SKM-1 treated with dmso at 0.1 percent for 144 hours (cell line): ENCODE results near the gene OXTR.

Experiments used
- DNase-seq: peaks from one replicate; lab custom pipeline; 2025; ENCODE audit not compliant: unreplicated experiment; lab: John Stamatoyannopoulos, UW

The OXTR gene

GRCh38 chr3:8769088-8769822 is at the start of gene OXTR:
TSS of gene OXTR (minus strand) at chr3:8769613. CDS start at chr3:8768187, 1,426 bp downstream.
- DNase-seq = peak; percentile 57

GRCh38 chr3:8817486-8817885 is 48.1 kb upstream of the OXTR start:
- no peak for DNase-seq

GRCh38 chr3:8816106-8816505 is 46.7 kb upstream of the OXTR start:
- DNase-seq = no peak

- DNase-seq = no peak
Measured at GRCh38 chr3:8813411-8813810, 44.0 kb upstream of the OXTR start.

- DNase-seq = no peak
Measured at GRCh38 chr3:8810561-8810960, 41.1 kb upstream of the OXTR start.

- no peak for DNase-seq
Measured at GRCh38 chr3:8805774-8806173, 36.4 kb upstream of the OXTR start.

- DNase-seq = no peak
Measured at GRCh38 chr3:8802256-8802655, 32.8 kb upstream of the OXTR start.

GRCh38 chr3:8800016-8800415 is 30.6 kb upstream of the OXTR start:
- no peak for DNase-seq

GRCh38 chr3:8794247-8794646 is 24.8 kb upstream of the OXTR start:
- DNase-seq = no peak

GRCh38 chr3:8793242-8793641 is 23.8 kb upstream of the OXTR start:
- DNase-seq = no peak

- DNase-seq = no peak
Measured at GRCh38 chr3:8790529-8790928, 21.1 kb upstream of the OXTR start.

- DNase-seq = no peak
Measured at GRCh38 chr3:8784676-8785435, 15.4 kb upstream of the OXTR start.

- DNase-seq = no peak
Measured at GRCh38 chr3:8780279-8780678, 10.9 kb upstream of the OXTR start.

GRCh38 chr3:8778475-8778874 is 9.1 kb upstream of the OXTR start:
- DNase-seq = no peak

- no peak for DNase-seq
Measured at GRCh38 chr3:8777978-8778267, 8.5 kb upstream of the OXTR start.

- DNase-seq = no peak
Measured at GRCh38 chr3:8777201-8777977, 8.0 kb upstream of the OXTR start.

GRCh38 chr3:8776406-8776805 is 7.0 kb upstream of the OXTR start:
- DNase-seq = no peak

- DNase-seq = no peak
Measured at GRCh38 chr3:8775602-8776001, 6.2 kb upstream of the OXTR start.

GRCh38 chr3:8775181-8775580 is 5.8 kb upstream of the OXTR start:
- no peak for DNase-seq

GRCh38 chr3:8773941-8774542 is 4.6 kb upstream of the OXTR start:
- DNase-seq = no peak

GRCh38 chr3:8768364-8769087 is 887 bp downstream of the OXTR start:
- no peak for DNase-seq
